Upper lobe of left lung (tissue), 4 donors: ENCODE results near the gene TECRL.

Source experiments
- POLR2A ChIP-seq, 4 donors: fragments of 450-650 bp; IDR thresholded peaks; one replicate each; pipeline ENCODE4 v1.5.1; 2016 to 2017; ENCODE audit warnings: antibody characterized with exemption in 4 of 4, mild to moderate bottlenecking in 2 of 4
- POLR2AphosphoS5 ChIP-seq, 2 donors: sonication (generic); formaldehyde crosslinking; IDR thresholded peaks; one replicate each; pipeline ENCODE4 v1.5.1; 2017; ENCODE audit warnings: antibody characterized with exemption in 2 of 2
- TF ChIP-seq, protein P1 (sequence below), 6 experiments: fragments of 450-650 bp in 4 of 6; fragments of 200-600 bp in 2 of 6; sonication (generic) in 2 of 6; IDR thresholded peaks; one replicate each; pipeline ENCODE4 v1.5.1; 2016 to 2019; ENCODE audit warnings: antibody characterized with exemption in 6 of 6

DNA sequence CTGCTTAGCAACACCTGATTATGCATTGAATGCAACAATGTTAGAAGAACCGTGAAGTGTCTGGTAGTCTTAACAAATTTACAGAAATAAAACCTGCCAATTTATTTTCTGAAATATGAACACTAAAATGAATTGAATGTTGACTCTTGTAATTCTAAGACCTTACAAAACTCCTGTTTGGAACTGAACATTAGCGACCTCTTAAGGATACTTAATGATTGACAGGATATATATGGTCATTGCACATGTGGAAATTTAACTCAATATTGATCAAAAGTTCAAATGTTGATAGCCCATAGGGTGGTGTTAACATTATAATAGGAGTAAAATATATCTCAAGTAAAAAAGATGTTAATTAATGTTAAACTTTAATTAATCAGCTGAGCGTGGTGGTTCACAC is 79.1 kb downstream of the TECRL start:
- TF ChIP-seq POLR2AphosphoS5 (IDR thresholded peaks at IDR 0.05): no peak
- TF ChIP-seq, protein P1, sequence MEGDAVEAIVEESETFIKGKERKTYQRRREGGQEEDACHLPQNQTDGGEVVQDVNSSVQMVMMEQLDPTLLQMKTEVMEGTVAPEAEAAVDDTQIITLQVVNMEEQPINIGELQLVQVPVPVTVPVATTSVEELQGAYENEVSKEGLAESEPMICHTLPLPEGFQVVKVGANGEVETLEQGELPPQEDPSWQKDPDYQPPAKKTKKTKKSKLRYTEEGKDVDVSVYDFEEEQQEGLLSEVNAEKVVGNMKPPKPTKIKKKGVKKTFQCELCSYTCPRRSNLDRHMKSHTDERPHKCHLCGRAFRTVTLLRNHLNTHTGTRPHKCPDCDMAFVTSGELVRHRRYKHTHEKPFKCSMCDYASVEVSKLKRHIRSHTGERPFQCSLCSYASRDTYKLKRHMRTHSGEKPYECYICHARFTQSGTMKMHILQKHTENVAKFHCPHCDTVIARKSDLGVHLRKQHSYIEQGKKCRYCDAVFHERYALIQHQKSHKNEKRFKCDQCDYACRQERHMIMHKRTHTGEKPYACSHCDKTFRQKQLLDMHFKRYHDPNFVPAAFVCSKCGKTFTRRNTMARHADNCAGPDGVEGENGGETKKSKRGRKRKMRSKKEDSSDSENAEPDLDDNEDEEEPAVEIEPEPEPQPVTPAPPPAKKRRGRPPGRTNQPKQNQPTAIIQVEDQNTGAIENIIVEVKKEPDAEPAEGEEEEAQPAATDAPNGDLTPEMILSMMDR (IDR thresholded peaks at IDR 0.05): no peak
- TF ChIP-seq POLR2A (IDR thresholded peaks at IDR 0.05): no peak
